ENCODE results near the gene TTC32.

- TF ChIP-seq POLR2A (IDR thresholded peaks at IDR 0.05): no peak
- TF ChIP-seq CTCF (IDR thresholded peaks at IDR 0.05): no peak
Observed at GRCh38 chr2:19848029-19848750, 53.6 kb downstream of the TTC32 start.
